ENCODE data around the gene HBEGF.

- TF ChIP-seq CTCF (IDR thresholded peaks at IDR 0.05 in 8 of 11, conservative IDR thresholded peaks at IDR 0.05 in 3 of 11): no peak
- TF ChIP-seq POLR2A (IDR thresholded peaks at IDR 0.05): no peak
- TF ChIP-seq POLR2AphosphoS5 (IDR thresholded peaks at IDR 0.05): peak in 2 of 3 donors; percentile 76 to 86
Measured at GRCh38 chr5:140302786-140303639, 43.4 kb downstream of the HBEGF start, which contains the start of gene PFDN1.
